Endodermal cell (in vitro differentiated cells): ENCODE results near the gene SLC35E3. TPM values are rescaled to one million over a fixed set of nuclear protein-coding genes. Genes with fewer than 3 reads are reported as not detected.

Source experiments
- DNase-seq: peaks from one replicate; pipeline ENCODE4 v3.0.0-alpha.2; 2017
- H3K27ac ChIP-seq: 2 replicates; pipeline ENCODE4 v1.5.1; 2013; ENCODE audit warnings: mild to moderate bottlenecking, low read depth, low read length, moderate library complexity
- H3K27me3 ChIP-seq: 2 replicates; pipeline ENCODE4 v1.6.1; 2013; ENCODE audit warnings: mild to moderate bottlenecking, low read length, moderate library complexity; ENCODE audit not compliant: insufficient read depth, control insufficient read depth, poor library complexity, severe bottlenecking
- H3K36me3 ChIP-seq: 2 replicates; pipeline ENCODE4 v1.7.0; 2013; ENCODE audit warnings: mild to moderate bottlenecking, low read length, moderate library complexity; ENCODE audit not compliant: control insufficient read depth, insufficient read depth
- H3K4me1 ChIP-seq: one replicate; pipeline ENCODE4 v1.7.0; 2013; ENCODE audit warnings: low read length; ENCODE audit not compliant: control insufficient read depth, insufficient read depth
- H3K4me3 ChIP-seq: 2 replicates; pipeline ENCODE4 v1.5.1; 2013; ENCODE audit warnings: mild to moderate bottlenecking, low read length, moderate library complexity
- H3K9ac ChIP-seq: 2 replicates; pipeline ENCODE4 v1.6.1; 2013; ENCODE audit warnings: mild to moderate bottlenecking, low read length, moderate library complexity; ENCODE audit not compliant: poor library complexity, severe bottlenecking; ENCODE audit errors: extremely low read depth
- H3K9me3 ChIP-seq: 2 replicates; pipeline ENCODE4 v1.6.1; 2013; ENCODE audit warnings: mild to moderate bottlenecking, low read length, moderate library complexity; ENCODE audit not compliant: control insufficient read depth
- H3K27ac Mint-ChIP-seq: 2 replicates; pipeline ENCODE4 v1.8.0; 2020; ENCODE audit warnings: mixed read lengths
- H3K27me3 Mint-ChIP-seq: 2 replicates; pipeline ENCODE4 v1.8.0; 2021; ENCODE audit warnings: mild to moderate bottlenecking, mixed read lengths; ENCODE audit not compliant: insufficient read depth
- H3K36me3 Mint-ChIP-seq: 2 replicates; pipeline ENCODE4 v1.8.0; 2020; ENCODE audit warnings: low read depth, mixed read lengths
- H3K4me1 Mint-ChIP-seq: 2 replicates; pipeline ENCODE4 v1.8.0; 2020; ENCODE audit warnings: mixed read lengths
- H3K4me3 Mint-ChIP-seq: 2 replicates; pipeline ENCODE4 v1.8.0; 2020; ENCODE audit warnings: mild to moderate bottlenecking, moderate library complexity, mixed read lengths
- H3K9me3 Mint-ChIP-seq: 2 replicates; pipeline ENCODE4 v1.8.0; 2020; ENCODE audit warnings: mild to moderate bottlenecking, mixed read lengths
- CTCF ChIP-seq: fragments of 200-600 bp; sonication (generic); conservative IDR thresholded peaks from 2 replicates; pipeline ENCODE4 v1.5.0; 2021; ENCODE audit warnings: antibody characterized with exemption, mild to moderate bottlenecking
- WGBS, 2 experiments: methylation state at CpG; one replicate each; pipeline versions ENCODE4 v1.1.5 to v1.1.7; 2013; ENCODE audit warnings: missing lambda C conversion rate in 2 of 2, mixed read lengths in 1 of 2; ENCODE audit not compliant: insufficient coverage in 1 of 2, insufficient read length in 1 of 2; 5-methylcytosine and 5-hydroxymethylcytosine counted together
- total RNA-seq, 2 donors: library from RNA; stranded (reverse); fragmentation: NEBNext Ultra II Directional in 1 of 2; extraction: Animal tissue kit (Norgen Biotek cat#: 25700) in 1 of 2; gene quantifications; 2 replicates in 1 of 2; 3 replicates in 1 of 2; pipeline ENCODE4 v1.2.1, GENCODE V29; 2021

Gene SLC35E3
- total RNA-seq, 2 donors from 2014 or later, result 12.6 to 12.7 TPM

GRCh38 chr12:68812553-68813241, 66.7 kb downstream of the SLC35E3 start:
- H3K36me3 Mint-ChIP-seq, result peaks cover 60% of the 10 kb centered on the region
- DNase-seq, result no peak
- H3K27ac ChIP-seq, result no peak overlapping the region
- H3K9me3 Mint-ChIP-seq, result no peaks in the 10 kb centered on the region
- H3K4me1 ChIP-seq, result no peaks in the 10 kb centered on the region
- WGBS, 2 experiments, result 95 to 100% methylated on average over 1 of the region's 1 CpG
- no peaks in the 10 kb centered on the region for H3K27me3 Mint-ChIP-seq
- H3K4me3 ChIP-seq, result peak overlapping the region; percentile 34
- peaks cover 9% of the 10 kb centered on the region for H3K4me1 Mint-ChIP-seq
- no peak overlapping the region for H3K9ac ChIP-seq
- H3K27ac Mint-ChIP-seq, result peak overlapping the region; percentile 59
- peaks cover 72% of the 10 kb centered on the region for H3K36me3 ChIP-seq
- no peak for TF ChIP-seq CTCF
- no peaks in the 10 kb centered on the region for H3K27me3 ChIP-seq
- no peak overlapping the region for H3K4me3 Mint-ChIP-seq
- no peaks in the 10 kb centered on the region for H3K9me3 ChIP-seq

- H3K9ac ChIP-seq, result no peak overlapping the region
- no peaks in the 10 kb centered on the region for H3K9me3 ChIP-seq
- H3K36me3 ChIP-seq, result peaks cover 77% of the 10 kb centered on the region
- no peak for DNase-seq
- TF ChIP-seq CTCF, result no peak
- no peaks in the 10 kb centered on the region for H3K4me1 ChIP-seq
- no peaks in the 10 kb centered on the region for H3K27me3 ChIP-seq
- H3K27ac Mint-ChIP-seq, result peak overlapping the region; percentile 59
- H3K4me3 Mint-ChIP-seq, result no peak overlapping the region
- H3K27me3 Mint-ChIP-seq, result no peaks in the 10 kb centered on the region
- H3K9me3 Mint-ChIP-seq, result no peaks in the 10 kb centered on the region
- peak overlapping the region; percentile 34 for H3K4me3 ChIP-seq
- H3K36me3 Mint-ChIP-seq, result peaks cover 60% of the 10 kb centered on the region
- 96 to 100% methylated on average over 2 of the region's 2 CpGs for WGBS, 2 experiments
- H3K27ac ChIP-seq, result no peak overlapping the region
- peaks cover 9% of the 10 kb centered on the region for H3K4me1 Mint-ChIP-seq
Measured at GRCh38 chr12:68813242-68813593, 67.2 kb downstream of the SLC35E3 start.

- 100% methylated on average over 1 to 2 of the region's 3 CpGs for WGBS, 2 experiments
- Histone ChIP-seq H3K9ac (no peak overlapping the region), H3K36me3 (peaks cover 83% of the 10 kb centered on the region), H3K27ac (no peak overlapping the region), H3K4me1 (no peaks in the 10 kb centered on the region), H3K9me3 (no peaks in the 10 kb centered on the region), H3K27me3 (no peaks in the 10 kb centered on the region), H3K4me3 (no peak overlapping the region)
- Mint-ChIP-seq H3K27ac (no peak overlapping the region), H3K4me1 (peaks cover 9% of the 10 kb centered on the region), H3K36me3 (peaks cover 61% of the 10 kb centered on the region), H3K27me3 (no peaks in the 10 kb centered on the region), H3K9me3 (no peaks in the 10 kb centered on the region), H3K4me3 (no peak overlapping the region)
- no peak for TF ChIP-seq CTCF
- no peak for DNase-seq
Measured at GRCh38 chr12:68814490-68815231, 68.7 kb downstream of the SLC35E3 start.
